ENCODE results near the gene NUP210. TPM values are rescaled to one million over a fixed set of nuclear protein-coding genes. Genes with fewer than 3 reads are reported as not detected.

The NUP210 gene
- under 0.01 TPM in 2 replicates for total RNA-seq

DNA sequence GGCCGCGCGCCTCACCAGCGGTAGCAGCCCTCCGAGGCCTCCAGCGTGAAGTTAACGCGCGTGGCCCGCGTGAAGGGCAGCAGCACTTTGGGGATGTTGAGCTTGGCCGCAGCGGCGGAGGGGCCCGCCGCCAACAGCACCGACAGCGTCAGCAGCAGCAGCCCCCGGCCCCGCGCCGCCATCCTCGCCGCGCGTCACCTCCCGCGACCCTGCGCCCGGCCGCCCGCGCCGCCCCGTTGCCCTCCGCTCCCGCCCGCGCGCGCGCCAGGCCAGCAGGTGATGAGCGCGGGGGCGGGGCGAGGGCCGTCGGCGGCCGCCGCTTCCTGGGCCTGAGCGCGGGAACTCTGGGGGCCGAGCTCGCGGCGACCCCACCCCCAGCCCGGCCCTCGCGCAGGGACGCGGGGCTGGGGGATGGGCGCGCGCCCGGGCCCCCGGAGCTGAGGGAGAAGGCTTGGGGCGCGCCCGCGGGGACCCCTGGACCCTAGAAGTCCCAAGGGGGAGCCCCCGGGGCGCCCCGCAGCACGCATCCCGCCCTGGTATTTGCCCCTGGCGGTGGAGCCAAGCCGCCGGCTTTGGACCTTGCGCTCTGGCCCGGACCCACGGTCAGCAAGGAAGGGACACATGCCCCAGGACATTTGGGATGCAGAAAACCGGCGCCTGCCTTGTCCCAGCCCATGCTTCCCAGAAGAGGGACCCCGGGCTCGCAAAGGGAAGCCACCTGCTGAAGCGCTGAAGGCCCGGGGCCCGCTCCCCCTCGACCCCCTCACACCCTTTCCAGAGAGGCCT lies at the start of gene NUP210:
Gene NUP210, minus strand, starts transcription at position 278 of the 786 bp plus-strand sequence. Its CDS starts 96 bp downstream, at position 182.

Other genes with a start within 250 kb of the NUP210 start
- 14.4 and 28.4 TPM in 2 replicates for gene HDAC11, start 60.0 kb upstream of the NUP210 start, total RNA-seq
- 195 and 656 TPM in 2 replicates for gene FBLN2, start 128.8 kb upstream of the NUP210 start, total RNA-seq